Colon (tissue), 2 donors: ENCODE data around the gene MED8.
"Not testable (repeated sequence)": the region's sequence is repeated elsewhere in the genome, so short reads cannot be mapped to it uniquely, and the experiment has no call there.

Source experiments
- FAIRE-seq: peaks from 2 replicates; lab custom pipeline; 2012; peaks lifted over from hg19 to GRCh38; lab: Jason Lieb, UNC
- donor health status: control.
- donor health status: control.

MED8 gene

DNA sequence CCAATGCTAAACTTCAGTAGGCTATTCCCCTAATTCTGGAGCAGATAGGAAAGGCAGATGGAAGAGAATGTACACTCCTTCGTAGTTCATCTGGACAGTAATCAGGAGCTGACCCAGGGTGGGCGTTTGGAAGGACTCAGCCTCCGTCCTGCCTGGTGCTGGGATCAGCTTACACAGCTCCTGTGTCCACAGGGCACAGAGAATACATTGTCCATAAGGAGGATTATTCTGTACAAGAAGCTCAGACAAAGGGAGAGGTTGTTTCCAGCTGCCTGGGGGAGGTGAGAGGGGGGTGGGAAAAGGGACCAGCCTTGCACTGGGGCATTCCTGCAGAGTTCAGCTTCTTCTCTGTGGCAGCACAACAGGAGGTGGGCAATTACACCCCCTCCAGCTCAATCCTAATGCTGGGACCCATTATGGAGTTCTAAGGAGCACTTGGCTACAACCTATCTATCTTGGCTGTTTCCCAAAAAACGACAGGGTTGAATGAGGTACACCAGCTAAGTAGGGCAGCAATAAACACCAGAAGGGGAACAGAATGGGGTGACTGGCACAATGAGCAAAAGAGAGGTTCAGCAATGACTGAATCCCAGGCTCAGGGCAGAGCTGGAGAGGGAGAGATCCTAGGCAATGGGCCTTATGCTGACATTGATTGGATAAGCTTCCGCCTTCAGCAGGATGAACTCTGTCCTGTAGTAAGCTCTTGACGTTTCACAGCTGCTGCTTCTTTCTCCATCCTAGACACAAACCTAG, 7.4 kb downstream of the MED8 start:
- no peak for FAIRE-seq

DNA sequence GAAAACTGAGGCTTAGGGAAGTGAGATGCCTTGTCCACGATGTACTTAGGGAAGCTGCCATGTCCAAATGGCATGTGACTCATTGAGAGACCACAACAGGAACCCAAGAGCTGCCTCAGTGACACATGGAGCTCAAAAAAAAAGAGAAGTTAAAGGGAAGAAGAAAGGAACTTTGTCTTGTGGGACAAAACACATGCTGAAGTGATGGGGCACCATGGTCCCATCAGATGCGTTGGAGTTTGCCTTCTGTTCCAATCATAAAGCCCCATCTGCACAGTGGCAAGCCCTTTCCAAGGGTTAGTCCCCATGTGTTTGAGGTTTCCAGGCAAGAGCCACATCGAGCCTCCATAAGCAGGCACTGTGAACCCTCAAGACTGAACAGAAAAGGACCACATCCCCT, 8.0 kb downstream of the MED8 start:
- FAIRE-seq = no peak

DNA sequence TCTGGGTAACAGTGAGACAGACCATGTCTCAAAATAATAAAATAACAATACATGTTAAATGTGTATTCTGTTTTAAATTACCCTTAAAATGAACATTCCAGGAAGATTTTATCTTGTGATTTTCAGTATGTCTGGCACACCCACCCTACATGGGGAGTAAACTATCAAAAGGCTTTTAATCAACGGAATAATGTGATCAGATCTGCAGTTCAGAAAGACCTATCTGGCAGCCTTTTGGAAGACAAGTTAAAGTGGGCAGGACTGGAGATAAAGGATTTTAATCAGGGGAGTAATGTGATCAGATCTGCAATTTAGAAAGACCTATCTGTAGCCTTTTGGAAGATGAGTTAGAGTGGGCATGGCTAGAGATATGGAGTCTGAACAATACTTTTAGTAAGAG, 10.1 kb downstream of the MED8 start:
- no peak for FAIRE-seq

DNA sequence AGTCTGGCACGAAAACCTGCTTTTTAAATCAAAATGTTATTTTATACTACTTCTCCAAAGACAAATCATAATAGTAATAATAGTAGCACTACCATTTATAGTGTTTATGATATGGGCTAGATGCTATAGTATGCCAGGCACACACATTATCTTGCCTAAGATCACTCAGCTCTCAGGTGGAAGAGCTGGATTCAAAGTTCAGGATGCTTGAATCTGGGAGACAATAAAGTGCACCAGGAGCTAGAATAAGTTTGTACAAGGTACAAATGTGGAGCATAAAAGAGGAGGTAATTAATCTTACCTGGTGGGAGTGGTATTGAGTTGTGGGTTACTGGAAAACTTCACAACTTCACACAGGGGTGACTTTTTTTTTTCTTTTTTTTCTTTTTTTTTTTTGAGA, 11.8 kb downstream of the MED8 start:
- no peak for FAIRE-seq

DNA sequence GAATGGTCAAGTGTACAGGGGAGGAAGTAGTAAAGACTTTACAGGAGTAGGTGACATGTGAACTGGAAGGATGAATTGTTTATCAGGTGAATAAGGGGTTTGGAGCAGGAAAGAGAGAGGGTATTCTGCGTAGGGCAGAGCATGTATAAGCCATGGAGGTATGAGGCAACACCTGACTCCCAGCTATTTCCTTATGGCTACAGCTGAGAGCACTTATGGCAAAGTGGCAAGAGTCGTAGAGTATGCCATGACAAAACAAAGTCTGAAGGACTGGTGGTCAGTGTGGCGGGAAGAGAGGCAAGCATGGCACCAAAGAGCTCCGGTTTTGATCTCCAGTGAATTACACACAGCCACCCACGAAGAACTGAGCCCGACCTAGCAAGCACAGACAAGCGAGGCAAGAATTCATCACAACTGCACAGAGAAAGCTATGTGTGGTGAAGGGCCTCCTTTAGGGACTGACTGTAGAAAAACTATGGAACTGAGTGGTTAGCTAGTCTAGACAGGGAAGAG, 12.8 kb downstream of the MED8 start:
- no peak for FAIRE-seq

DNA sequence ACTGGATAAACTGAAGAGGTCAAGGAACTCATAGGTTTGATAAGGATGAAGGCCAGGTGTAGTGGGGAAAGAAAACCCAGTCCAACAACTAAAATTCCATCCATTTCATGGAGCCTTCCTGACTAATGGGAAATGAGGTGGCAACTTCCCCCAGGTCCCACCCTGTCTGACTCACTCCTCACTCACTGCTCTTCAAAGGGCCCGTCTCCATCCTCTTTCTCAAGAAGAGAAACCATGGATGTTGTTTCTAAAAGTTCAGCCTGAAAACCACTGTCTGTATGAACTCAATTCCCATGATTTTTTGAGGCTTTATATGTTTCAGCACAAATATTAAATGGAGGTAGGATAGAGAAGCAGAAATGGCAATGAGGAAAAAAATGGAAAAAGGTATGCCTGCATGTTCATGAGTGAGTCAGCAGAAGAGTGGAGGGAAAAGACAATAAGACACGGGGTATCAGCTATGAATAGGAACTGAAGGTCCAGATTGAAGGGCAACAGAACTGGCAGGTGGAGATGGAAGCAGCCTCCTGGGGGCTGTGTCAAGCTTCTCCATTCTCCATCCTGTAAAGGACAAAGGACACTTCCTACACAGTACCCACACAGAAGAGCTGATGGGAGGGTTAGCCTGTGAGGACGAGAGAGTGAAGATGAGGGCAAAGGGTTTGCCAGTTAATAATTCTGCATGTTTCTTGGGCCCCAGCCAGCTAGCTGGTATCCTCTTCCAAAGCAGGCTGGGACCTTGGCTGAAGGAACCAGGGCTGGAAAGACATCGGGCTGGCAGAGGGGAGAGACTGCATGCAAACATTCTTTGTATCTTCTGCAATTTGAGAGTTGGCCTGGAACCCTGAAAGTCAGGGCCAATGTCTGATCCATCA, 16.3 kb downstream of the MED8 start:
- no peak for FAIRE-seq

DNA sequence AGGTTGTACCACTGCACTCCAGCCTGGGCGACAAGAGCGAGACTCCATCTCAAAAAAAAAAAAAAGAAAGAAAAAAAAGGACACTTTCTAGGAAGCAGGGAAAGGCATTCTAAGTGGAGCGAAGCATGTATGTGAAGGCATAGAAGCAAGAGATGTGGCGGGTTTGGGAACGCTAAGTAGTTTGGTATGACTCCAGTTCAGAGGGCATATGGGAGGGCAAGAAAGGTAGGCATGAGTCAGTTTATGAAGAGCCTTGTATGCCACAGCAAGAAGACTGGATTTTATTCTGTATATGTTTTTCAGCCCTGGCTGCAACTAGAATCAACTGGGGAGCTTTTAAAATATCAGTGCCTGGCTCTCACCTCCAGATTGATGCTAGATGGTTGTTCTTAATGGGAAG, 17.4 kb downstream of the MED8 start:
- FAIRE-seq = no peak

DNA sequence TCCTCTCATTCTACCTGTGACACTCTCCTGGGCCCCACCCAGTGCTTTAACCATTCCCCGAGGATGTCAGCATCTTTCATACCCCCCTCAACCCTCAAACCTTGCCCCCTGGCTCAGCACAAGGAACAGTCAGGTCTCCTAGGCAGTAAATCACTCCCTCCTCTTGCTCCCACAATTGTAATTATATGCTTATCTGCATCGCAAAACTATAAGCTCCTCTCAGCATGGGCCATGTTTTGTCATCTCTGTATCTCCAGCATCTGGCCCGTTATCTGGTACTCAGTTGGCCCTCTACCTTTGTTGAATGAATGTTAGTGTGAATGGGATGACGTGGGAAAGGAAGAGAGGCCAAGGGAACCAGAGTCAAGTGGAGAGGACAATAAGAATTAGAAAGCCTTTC, 19.0 kb downstream of the MED8 start:
- no peak for FAIRE-seq

DNA sequence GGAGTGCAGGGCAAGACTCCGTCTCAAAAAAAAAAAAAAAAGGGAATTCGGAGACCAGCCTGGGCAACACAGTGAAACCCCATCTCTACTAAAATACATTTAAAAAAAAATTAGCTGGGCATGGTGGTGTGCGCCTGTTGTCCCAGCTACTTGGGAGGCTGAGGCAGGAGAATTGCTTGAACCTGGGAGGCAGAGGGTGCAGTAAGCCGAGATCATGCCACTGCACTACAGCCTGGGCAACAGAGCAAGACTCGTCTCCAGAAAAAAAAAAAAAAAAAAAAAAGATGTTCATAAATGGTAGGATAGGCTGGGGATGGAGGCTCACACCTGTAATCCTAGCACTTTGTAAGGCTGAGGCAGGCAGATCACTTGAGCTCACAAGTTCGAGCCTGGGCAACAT, 19.8 kb downstream of the MED8 start:
- not testable (repeated sequence) for FAIRE-seq

DNA sequence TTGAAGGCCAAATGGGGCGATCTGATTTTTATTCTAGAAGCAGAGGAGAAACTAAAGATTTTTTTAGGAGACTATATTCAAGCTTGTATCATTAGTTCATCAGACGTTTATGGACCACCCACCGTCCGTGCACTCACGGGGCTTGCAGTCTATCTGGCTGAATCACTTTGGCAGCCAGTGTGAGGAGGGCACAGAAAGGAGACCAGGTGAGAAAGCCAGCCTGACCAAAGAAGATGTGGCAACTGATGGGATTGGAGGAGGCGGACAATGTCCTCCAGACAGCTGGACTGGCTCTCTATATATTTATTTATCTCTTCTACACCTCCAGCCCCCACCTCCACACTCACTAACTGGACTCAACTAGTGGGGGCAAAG, 21.0 kb downstream of the MED8 start:
- FAIRE-seq = no peak

DNA sequence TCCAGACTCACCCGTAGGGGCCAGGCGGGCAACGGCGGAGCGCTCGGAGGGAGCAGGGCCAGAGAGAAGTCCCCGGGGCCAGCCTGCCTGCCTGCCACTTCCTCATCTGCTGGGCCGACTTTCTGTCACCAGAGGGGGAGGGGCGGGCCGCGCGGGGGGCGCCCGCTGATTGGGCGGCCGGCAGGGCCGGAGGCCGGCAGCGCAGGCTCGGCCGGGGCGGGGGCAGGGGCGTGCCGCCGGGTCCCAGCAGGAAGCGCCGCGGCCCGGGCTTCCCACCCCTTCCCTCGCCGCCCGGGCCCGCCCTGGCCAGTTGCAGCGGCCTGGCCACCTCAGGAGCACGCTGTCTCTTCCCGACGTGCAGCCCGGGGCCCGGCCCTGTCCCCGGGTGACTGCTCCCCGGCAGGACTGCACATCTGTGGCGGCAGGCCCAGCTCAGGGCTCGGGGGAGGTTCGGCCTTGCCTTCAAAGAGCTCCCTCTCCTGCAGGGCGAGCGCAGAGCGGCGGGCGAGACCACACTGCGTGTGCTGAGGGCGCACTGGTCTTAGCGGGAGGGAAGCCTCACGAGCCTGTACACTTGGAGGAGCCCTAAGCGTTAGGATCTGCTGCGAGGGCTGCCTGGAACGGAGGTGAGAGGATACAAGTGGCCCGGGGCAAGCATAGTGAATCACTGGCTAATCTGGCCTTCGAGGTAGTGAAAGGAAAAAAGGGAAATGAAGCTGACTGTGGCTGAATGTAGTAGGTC, 21.5 kb downstream of the MED8 start, which contains the start of gene ELOVL1:
Gene ELOVL1 (minus strand): TSS at position 108 of the 742 bp plus-strand sequence. CDS start 2,402 bp downstream, outside the sequence.
- FAIRE-seq = no peak

DNA sequence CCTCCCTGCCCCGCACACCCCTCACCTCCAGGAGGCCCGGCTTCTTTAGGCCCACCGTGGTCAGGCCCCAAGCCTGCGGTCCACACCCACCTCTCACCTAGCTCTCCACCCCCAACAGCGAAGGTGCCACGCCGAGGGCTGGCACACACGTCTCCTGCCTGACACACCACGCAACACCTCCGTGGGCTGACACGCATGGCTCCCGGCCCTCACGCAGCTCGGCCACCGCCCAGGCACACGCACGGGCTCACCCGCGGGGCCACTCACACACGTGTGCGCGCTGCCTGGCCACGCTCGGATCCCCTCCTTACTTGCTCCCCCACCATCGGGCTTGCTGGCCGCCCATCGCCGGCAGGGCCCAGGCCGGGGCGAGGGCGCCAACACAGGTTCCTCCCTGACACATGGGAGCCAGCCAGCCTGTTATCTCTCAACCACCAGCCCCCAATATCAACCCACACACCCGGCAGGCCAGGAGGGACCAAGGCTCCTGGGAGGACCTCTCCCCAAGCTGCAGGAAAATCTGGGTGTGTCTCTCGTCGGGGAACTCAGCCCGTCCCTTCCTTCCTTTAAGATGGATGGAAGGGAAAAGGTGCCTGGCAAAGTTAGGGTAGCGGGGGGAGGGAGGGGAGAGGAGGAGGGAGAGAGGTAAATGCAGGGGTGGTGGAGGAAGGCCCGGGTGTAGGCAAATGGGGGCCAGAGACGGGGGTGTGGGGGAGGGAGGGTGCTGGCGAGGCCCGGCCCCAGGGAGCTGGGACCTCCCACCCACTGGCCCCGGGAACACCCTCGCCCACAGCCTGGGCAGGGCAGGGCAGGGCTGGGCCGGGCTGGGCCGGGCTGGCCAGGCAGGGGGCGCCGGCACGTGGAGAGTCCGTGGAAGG, 22.3 kb downstream of the MED8 start:
- FAIRE-seq = no peak

DNA sequence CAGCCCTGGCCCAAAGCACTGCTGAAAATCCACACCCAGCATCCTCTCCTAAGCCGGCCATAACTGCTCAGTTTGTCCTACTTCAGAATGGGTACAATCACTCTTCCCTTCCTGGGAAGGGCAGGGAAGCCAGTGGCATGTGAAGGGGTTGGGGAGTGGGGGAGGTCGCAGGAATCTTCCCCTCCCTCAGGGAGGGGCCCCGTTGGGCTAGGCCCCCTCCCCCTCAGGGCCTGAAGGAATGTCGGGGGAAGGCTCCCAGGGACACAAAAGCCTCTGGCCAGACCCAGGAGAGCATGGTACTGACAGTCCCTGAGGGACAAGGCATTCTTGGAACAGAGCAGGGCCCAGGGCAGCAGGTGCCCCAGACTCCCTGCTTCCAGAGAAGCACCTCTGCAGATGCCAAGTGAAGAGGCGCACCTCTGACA, 23.0 kb downstream of the MED8 start:
- FAIRE-seq = no peak

DNA sequence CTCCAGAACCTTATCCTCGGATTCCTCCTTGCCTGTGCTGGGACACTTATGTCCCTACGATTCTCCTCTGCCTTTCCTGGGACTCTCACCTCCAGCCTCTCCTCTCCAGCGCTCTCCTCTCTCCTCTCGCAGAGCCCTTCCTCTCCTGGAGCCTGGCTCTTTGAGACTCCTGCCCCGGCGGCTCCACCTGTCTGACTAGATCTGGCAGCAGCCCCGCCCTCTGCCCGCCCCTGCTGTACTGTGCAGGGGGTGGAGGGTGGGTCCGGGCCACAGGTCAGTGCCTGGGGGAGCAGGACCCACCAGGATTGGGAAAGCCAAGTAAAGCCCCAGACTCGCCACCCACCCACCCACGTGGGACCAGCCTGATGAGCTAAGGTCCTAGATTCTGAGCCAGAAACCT, 23.4 kb downstream of the MED8 start:
- FAIRE-seq = no peak

DNA sequence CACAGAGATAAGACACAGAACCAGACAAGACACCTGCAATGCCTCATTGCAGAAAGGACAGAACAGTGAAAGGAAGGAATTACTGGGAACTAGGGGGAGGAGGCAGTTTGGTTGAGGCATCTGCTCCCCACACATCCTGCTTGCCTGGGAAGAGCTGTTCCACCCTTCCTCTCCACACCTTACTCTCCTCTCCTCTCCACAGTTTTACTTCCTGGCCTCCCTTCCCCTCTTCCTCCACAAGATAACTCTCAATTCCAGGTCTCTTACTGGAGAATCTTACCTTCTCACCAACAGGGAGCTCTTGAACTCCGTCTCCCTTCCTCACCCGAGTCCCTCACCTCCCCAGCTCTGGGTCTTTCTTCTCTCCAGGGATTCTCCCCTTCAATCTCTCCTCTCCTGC, 23.9 kb downstream of the MED8 start:
- no peak for FAIRE-seq

DNA sequence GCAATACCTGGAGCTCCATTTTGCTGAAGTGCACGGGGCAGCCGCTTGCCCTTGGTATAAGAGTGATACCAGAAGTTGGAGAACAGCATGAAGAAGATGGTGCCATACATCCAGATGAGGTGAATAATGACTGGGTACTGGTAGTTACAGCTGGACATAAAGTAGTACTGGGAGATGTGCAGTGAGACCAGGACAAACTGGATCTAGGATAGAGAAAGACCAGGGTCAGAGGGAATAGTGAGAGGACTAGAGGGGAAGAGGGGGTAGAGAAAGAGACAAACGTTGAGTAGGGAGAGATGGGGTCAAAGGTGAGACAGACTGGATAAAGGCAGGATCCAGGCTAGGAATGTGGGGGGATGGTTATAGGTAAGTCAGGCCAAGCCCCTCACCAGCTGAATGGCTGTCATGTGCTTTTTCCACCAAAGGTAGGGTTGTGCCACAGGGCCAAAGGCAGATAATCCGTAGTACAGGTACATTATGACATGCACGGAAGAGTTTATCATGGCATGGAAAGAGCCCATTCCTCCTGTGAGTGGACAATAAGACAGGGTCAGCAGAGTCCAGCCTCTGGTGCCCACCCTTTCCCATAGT, 25.6 kb downstream of the MED8 start:
- FAIRE-seq = no peak

DNA sequence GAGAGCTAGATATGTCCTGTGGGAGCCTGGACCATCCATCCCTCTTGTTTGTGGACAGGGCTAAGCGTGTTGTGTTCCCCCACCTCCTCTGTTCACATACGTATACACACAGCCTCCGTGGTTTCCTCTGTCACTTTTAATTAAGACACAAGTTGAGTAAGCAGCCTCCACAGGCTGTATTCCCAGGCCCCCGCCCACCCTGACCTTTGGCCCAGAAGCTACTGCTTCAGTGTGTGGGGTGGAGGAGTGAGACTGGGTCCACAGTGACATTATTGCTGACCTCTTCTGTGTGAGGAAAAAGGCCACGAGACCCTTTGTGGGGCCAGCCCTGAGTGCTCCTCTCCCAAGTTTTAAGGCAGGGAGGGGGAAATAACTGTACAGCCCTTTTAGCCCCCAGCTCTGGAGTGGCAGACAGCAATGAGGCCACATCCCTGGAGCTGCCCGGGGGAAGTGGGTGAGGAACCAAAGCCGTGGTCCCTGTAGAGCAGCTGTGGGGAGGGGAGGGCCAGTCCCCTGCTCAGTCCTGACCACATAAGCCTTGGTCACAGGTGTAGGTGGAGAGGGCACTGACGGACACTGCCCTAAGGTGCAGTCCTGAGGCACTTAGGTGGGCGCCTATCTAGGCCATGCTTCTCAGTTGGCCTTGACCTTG, 26.2 kb downstream of the MED8 start:
- FAIRE-seq = no peak

DNA sequence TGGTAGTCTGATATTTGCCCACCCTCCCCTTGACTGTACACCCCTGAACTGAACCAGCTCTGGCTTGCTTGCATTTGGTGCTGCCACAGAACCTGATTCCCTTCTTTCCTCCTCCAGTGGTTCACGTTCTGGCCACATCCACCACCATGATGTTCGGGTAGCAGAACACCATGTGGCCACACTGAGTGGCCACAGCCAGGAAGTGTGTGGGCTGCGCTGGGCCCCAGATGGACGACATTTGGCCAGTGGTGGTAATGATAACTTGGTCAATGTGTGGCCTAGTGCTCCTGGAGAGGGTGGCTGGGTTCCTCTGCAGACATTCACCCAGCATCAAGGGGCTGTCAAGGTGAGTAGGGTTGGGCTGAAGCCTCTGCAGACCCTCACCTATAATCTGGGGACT, 29.0 kb downstream of the MED8 start:
- no peak for FAIRE-seq

DNA sequence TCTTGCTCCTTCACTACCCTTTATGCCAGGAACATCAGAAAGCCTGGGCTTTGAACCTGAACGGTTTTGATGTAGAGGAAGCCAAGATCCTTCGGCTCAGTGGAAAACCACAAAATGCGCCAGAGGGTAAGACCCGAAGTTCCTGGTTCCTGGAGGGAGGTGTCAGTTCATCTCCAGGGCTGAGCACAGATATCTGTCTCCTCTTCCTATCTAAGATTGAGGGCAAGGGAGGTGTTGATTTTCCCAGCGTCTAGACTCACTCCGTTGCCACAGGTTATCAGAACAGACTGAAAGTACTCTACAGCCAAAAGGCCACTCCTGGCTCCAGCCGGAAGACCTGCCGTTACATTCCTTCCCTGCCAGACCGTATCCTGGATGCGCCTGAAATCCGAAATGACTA, 29.9 kb downstream of the MED8 start:
- no peak for FAIRE-seq
